Pancreas (tissue), 10 donors: Measurements from ENCODE around the gene MESD. TPM values are rescaled to one million over a fixed set of nuclear protein-coding genes. Genes with fewer than 3 reads are reported as not detected.

Experiments used
- ATAC-seq, 4 donors: fragments of 200-7000 bp; cut with Tn5 transposase; one replicate each; pipeline versions ENCODE4 v1.8.0 to v1.9.1; 2020; ENCODE audit warnings: mild to moderate bottlenecking in 4 of 4, moderate library complexity in 4 of 4
- DNase-seq, 6 donors: peaks; one replicate each; pipeline ENCODE4 v3.0.0-alpha.2; 2020
- FAIRE-seq: peaks from 2 replicates; lab custom pipeline; 2012; peaks lifted over from hg19 to GRCh38; lab: Jason Lieb, UNC
- H3K27ac ChIP-seq, 4 donors: fragments of 200-600 bp; sonication (generic); 1 replicate in 3 of 4; 2 replicates in 1 of 4; pipeline versions ENCODE4 v1.5.0 to v1.8.0; 2020
- H3K27me3 ChIP-seq, 4 donors: fragments of 200-600 bp; one replicate each; pipeline ENCODE4 v1.8.0; 2021
- H3K36me3 ChIP-seq, 3 donors: fragments of 200-600 bp; sonication (generic) in 1 of 3; one replicate each; pipeline versions ENCODE4 v1.5.0 to v1.8.0; 2020 to 2021
- H3K4me1 ChIP-seq, 3 donors: fragments of 200-600 bp; one replicate each; pipeline ENCODE4 v1.8.0; 2021
- H3K4me3 ChIP-seq, 4 donors: fragments of 200-600 bp; sonication (generic) in 2 of 4; one replicate each; pipeline versions ENCODE4 v1.5.0 to v1.8.0; 2020 to 2021
- H3K9me3 ChIP-seq, 4 donors: fragments of 200-600 bp; one replicate each; pipeline ENCODE4 v1.8.0; 2021
- WGBS, 2 donors: extraction: QIAGEN DNeasy Blood & Tissue Kit; methylation state at CpG; one replicate each; pipeline ENCODE4 v1.1.7; 2013; 5-methylcytosine and 5-hydroxymethylcytosine counted together
- intact Hi-C, 3 donors: fragments of 100-400 bp; cut with DNase I; formaldehyde crosslinking; loops; one replicate each; pipeline versions ENCODE4 v1.11.1 to v1.14.2; 2022
- polyA plus RNA-seq, 2 donors: library from polyadenylated mRNA; stranded (reverse); fragments of 200-250 nt; gene quantifications; one replicate each; pipeline ENCODE4 v1.2.3, GENCODE V29; 2013
- total RNA-seq, 6 donors: library from RNA; stranded (reverse); fragmentation: NEBNext Ultra II Directional in 4 of 6; extraction: Animal tissue kit (Norgen Biotek cat#: 25700) in 4 of 6; gene quantifications; one replicate each; pipeline versions ENCODE4 v1.2.1 to v1.2.4, GENCODE V29; 2021 to 2023
- TF ChIP-seq, protein P1 (sequence below), 4 donors: fragments of 200-600 bp; sonication (generic) in 3 of 4; IDR thresholded peaks; one replicate each; pipeline versions ENCODE4 v1.5.0 to v1.8.0; 2021; ENCODE audit warnings: antibody characterized with exemption in 4 of 4
- donor health status: healthy with polysubstance abuse.
- donor health status: DM: no; HTN: no; CAD: no; lungs with moderate emphysema.
- donor health status: DM: no; HTN: no; CAD: no.
- donor health status: control.
- donor health status: control.
- donor health status: Bipolar disorder and iron deficiency.
- donor health status: DM: yes; HTN: yes; CAD: no.
- donor health status: DM: no; HTN: no; CAD: no.
- donor health status: DM: no; HTN: no; CAD: no.
- donor health status: DM: yes; HTN: yes; CAD: no.

The MESD gene
- total and polyA plus RNA-seq, 8 donors: 10.5 to 18.5 (median 13.1) TPM

DNA sequence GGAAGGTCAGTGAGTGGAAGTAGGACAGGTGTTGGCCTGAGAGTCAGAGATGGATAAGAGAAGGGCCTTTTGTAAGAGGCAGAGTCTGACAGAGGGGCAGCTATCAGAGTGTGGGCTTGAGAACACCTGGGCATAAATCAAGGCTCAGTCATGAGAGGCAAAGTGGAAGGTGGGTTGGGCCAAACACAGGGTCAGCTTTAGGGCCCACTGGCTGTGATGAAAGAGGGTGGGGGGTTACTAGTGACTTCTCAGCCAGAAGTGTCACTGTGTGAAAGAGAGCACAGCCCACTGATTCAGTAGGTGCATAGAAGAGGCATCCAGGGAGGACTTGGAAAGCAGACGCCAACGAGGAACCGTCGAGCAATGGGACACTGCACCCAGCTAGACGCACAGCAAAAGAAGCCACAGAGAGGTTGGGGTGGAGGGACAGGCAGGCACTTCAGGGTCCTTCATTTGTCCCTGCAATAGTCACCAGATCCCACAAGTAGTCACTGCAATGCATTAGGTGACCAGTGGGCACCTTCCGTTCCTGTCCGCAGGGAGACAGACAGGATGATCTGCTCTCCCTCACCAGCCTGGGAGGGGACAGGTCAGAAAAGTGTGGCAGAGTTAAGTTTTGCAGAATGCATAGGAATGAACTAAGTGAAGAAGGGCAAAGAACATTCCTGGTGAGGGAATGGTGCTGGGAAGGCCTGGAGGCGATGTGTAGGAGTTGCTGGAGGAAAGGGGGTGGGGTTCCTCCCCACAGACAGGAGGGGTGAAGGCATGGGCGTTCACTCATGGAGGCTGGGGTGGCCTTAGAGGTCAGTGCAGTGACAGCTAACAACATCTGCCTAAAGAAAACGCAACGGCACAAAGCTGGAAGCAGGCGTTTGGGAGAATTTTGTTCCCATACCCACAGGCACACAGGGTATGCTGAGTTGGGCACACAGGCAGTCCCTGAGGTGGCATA lies 36.3 kb downstream of the MESD start:
- H3K36me3 ChIP-seq: peaks cover 0 to 36% (median 3%) of the 10 kb centered on the region in 3 donors
- ATAC-seq (no peak), FAIRE-seq (no peak), DNase-seq (no peak)
- no peak overlapping the region for H3K4me3 ChIP-seq
- H3K27me3 ChIP-seq: no peaks in the 10 kb centered on the region
- H3K27ac ChIP-seq: no peak overlapping the region
- TF ChIP-seq, protein P1, sequence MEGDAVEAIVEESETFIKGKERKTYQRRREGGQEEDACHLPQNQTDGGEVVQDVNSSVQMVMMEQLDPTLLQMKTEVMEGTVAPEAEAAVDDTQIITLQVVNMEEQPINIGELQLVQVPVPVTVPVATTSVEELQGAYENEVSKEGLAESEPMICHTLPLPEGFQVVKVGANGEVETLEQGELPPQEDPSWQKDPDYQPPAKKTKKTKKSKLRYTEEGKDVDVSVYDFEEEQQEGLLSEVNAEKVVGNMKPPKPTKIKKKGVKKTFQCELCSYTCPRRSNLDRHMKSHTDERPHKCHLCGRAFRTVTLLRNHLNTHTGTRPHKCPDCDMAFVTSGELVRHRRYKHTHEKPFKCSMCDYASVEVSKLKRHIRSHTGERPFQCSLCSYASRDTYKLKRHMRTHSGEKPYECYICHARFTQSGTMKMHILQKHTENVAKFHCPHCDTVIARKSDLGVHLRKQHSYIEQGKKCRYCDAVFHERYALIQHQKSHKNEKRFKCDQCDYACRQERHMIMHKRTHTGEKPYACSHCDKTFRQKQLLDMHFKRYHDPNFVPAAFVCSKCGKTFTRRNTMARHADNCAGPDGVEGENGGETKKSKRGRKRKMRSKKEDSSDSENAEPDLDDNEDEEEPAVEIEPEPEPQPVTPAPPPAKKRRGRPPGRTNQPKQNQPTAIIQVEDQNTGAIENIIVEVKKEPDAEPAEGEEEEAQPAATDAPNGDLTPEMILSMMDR (IDR thresholded peaks at IDR 0.05): no peak
- H3K4me1 ChIP-seq: no peaks in the 10 kb centered on the region
- 93 to 96% methylated on average over 12 of the region's 12 CpGs for WGBS, 2 donors
- intact Hi-C loops: no loop called here
- H3K9me3 ChIP-seq: no peaks in the 10 kb centered on the region

DNA sequence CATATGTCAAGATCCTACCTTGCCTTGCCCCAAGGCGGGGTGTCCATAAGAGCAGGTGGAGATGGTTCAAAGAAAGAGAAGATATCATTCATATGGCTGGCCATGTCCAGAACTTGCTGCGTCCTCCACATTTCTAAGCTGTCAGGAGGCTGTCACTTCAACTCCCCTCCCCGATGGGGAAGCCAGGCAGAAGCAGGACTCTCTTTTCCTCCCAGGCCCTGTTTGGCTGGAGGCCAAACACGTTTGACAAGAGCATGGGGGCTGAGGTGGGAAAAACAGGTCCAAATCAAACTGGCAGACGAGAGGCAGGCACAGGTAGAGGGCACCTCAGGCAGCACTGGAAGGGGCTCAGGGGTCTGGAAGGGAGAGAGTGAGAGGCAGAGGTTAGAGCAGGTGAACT lies 37.7 kb downstream of the MESD start:
- DNase-seq (no peak), FAIRE-seq (no peak), ATAC-seq (no peak)
- Histone ChIP-seq H3K27me3 (no peaks in the 10 kb centered on the region), H3K4me1 (no peaks in the 10 kb centered on the region), H3K4me3 (no peak overlapping the region), H3K36me3 (peaks cover 0 to 42% (median 3%) of the 10 kb centered on the region in 3 donors), H3K27ac (no peak overlapping the region), H3K9me3 (no peaks in the 10 kb centered on the region)
- TF ChIP-seq, protein P1 (IDR thresholded peaks at IDR 0.05): no peak
- WGBS, 2 donors: 68 to 72% methylated on average over 5 of the region's 5 CpGs
- intact Hi-C loops: no loop called here

DNA sequence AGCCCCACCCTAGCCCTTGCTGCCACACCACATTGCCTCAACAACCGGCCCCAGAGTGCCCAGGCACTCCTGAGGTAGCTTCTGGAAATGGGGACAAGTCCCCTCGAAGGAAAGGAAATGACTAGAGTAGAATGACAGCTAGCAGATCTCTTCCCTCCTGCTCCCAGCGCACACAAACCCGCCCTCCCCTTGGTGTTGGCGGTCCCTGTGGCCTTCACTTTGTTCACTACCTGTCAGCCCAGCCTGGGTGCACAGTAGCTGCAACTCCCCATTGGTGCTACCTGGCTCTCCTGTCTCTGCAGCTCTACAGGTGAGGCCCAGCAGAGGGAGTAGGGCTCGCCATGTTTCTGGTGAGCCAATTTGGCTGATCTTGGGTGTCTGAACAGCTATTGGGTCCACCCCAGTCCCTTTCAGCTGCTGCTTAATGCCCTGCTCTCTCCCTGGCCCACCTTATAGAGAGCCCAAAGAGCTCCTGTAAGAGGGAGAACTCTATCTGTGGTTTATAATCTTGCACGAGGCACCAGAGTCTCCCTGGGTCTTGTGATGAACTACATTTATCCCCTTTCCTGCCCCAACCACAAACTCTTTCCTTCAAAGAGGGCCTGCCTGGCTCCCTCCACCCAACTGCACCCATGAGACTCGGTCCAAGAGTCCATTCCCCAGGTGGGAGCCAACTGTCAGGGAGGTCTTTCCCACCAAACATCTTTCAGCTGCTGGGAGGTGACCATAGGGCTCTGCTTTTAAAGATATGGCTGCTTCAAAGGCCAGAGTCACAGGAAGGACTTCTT lies 39.1 kb downstream of the MESD start:
- FAIRE-seq: no peak
- Histone ChIP-seq H3K36me3 (peaks cover 0 to 42% (median 3%) of the 10 kb centered on the region in 3 donors), H3K27me3 (no peaks in the 10 kb centered on the region), H3K4me1 (no peaks in the 10 kb centered on the region), H3K4me3 (no peak overlapping the region), H3K9me3 (no peaks in the 10 kb centered on the region), H3K27ac (no peak overlapping the region)
- intact Hi-C loops: no loop called here
- peak in 1 of 6 donors; percentile 22 for DNase-seq
- TF ChIP-seq, protein P1 (IDR thresholded peaks at IDR 0.05): no peak
- ATAC-seq: no peak
- WGBS, 2 donors: 92 to 93% methylated on average over 8 of the region's 8 CpGs

DNA sequence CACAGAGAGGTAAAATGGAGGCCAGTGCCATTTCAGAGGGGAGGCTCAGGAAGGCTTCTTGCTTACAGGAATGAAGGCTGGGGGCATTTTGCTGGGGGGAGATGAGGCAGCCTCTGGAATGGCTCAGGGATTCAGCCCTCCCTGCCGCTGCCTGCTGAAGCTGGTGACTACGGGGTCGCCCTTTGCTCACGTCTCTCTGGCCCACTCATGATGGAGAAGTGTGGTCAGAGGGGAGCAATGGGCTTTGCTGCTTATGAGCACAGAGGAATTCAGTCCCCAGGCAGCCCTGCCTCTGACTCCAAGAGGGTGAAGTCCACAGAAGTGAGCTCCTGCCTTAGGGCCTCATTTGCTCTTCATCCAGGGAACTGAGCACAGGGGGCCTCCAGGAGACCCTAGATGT lies 39.9 kb downstream of the MESD start:
- intact Hi-C loops: no loop called here
- no peak for FAIRE-seq
- Histone ChIP-seq H3K27ac (no peak overlapping the region), H3K27me3 (no peaks in the 10 kb centered on the region), H3K4me3 (no peak overlapping the region), H3K9me3 (no peaks in the 10 kb centered on the region), H3K36me3 (peaks cover 0 to 42% (median 3%) of the 10 kb centered on the region in 3 donors), H3K4me1 (no peaks in the 10 kb centered on the region)
- peak in 1 of 6 donors; percentile 24 for DNase-seq
- 95 to 100% methylated on average over 4 of the region's 4 CpGs for WGBS, 2 donors
- TF ChIP-seq, protein P1 (IDR thresholded peaks at IDR 0.05): no peak
- ATAC-seq: no peak
